ENCODE data around the gene RNF7. TPM values are rescaled to one million over a fixed set of nuclear protein-coding genes. Genes with fewer than 3 reads are reported as not detected.

Gene RNF7
- total and polyA plus RNA-seq, 4 donors, result 11.7 to 71.6 (median 28.9) TPM

DNA sequence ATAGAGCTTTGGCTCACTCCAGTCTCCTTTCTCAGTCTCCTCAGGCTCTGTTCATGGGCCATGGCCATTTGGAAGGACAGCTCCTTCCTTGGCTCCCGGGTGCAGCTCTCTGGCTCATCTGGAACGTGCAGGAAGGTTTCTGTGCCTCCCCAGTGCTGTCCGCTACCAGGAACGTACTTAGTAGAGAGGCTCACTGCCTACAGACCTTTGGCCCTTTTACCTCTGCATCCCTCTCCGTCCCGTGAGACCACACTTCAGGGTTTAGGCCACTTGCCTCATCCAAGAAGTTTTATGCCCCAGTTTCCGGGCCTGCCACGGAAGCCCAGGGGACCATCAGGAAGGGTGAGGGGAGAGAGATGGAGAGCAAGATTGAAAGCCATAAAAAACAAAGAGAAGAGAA, 46.0 kb downstream of the RNF7 start:
- Histone ChIP-seq H3K4me1 (ENCODE audit: control insufficient read depth in 4 of 4, insufficient read depth in 4 of 4, low read length in 3 of 4) (no peaks in the 10 kb centered on the region), H3K4me3 (ENCODE audit: low read depth in 1 of 3, low read length in 3 of 3) (no peak overlapping the region), H3K27ac (ENCODE audit: low read depth in 1 of 2, low read length in 2 of 2) (no peak overlapping the region), H3K9me3 (ENCODE audit: control insufficient read depth in 4 of 4, low read length in 3 of 4) (no peaks in the 10 kb centered on the region), H3K27me3 (ENCODE audit: control insufficient read depth in 4 of 4, insufficient read depth in 4 of 4, low read length in 3 of 4) (no peaks in the 10 kb centered on the region), H3K36me3 (ENCODE audit: control insufficient read depth in 4 of 4, insufficient read depth in 3 of 4, low read depth in 1 of 4, low read length in 3 of 4) (no peaks in the 10 kb centered on the region), H3K9ac (ENCODE audit: low read depth in 1 of 2, low read length in 2 of 2) (no peak overlapping the region)
- TF ChIP-seq, protein P1, sequence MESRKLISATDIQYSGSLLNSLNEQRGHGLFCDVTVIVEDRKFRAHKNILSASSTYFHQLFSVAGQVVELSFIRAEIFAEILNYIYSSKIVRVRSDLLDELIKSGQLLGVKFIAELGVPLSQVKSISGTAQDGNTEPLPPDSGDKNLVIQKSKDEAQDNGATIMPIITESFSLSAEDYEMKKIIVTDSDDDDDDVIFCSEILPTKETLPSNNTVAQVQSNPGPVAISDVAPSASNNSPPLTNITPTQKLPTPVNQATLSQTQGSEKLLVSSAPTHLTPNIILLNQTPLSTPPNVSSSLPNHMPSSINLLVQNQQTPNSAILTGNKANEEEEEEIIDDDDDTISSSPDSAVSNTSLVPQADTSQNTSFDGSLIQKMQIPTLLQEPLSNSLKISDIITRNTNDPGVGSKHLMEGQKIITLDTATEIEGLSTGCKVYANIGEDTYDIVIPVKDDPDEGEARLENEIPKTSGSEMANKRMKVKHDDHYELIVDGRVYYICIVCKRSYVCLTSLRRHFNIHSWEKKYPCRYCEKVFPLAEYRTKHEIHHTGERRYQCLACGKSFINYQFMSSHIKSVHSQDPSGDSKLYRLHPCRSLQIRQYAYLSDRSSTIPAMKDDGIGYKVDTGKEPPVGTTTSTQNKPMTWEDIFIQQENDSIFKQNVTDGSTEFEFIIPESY (IDR thresholded peaks at IDR 0.05), result no peak
- TF ChIP-seq RXRA (IDR thresholded peaks at IDR 0.05) (no peak), EGR1 (IDR thresholded peaks at IDR 0.05; ENCODE audit: low read depth in 2 of 2) (no peak), SP1 (IDR thresholded peaks at IDR 0.05) (no peak), YY1 (IDR thresholded peaks at IDR 0.05) (no peak), NR2F2 (IDR thresholded peaks at IDR 0.05) (no peak), HNF4G (IDR thresholded peaks at IDR 0.05) (no peak), FOXA1 (IDR thresholded peaks at IDR 0.05) (no peak)
- DNase-seq (ENCODE audit: low spot score), result no peak
- 77% methylated on average over 8 of the region's 8 CpGs for WGBS

DNA sequence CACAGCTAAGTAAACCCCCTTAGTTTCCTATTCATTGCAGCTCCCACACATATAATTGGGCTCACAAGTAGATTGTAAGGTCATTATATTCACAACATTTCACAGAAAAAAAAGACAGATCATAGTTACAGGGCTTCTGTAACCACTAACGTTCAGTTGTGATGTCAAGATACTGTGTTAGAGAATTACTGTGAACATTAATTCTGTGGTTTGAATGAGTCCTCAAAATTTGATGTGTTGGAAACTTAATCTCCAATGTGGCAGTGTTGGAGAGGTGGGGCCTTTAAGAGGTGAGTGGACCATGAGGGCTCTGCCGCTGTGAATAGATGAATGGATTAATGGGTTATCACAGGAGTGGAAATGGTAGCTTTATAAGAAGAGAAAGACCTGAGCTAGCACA, 46.4 kb downstream of the RNF7 start:
- H3K4me1 ChIP-seq (ENCODE audit: control insufficient read depth in 4 of 4, insufficient read depth in 4 of 4, low read length in 3 of 4), result no peaks in the 10 kb centered on the region
- no peaks in the 10 kb centered on the region for H3K27me3 ChIP-seq (ENCODE audit: control insufficient read depth in 4 of 4, insufficient read depth in 4 of 4, low read length in 3 of 4)
- no peak overlapping the region for H3K27ac ChIP-seq (ENCODE audit: low read depth in 1 of 2, low read length in 2 of 2)
- no peaks in the 10 kb centered on the region for H3K36me3 ChIP-seq (ENCODE audit: control insufficient read depth in 4 of 4, insufficient read depth in 3 of 4, low read depth in 1 of 4, low read length in 3 of 4)
- H3K4me3 ChIP-seq (ENCODE audit: low read depth in 1 of 3, low read length in 3 of 3), result no peak overlapping the region
- no peak for DNase-seq (ENCODE audit: low spot score)
- H3K9ac ChIP-seq (ENCODE audit: low read depth in 1 of 2, low read length in 2 of 2), result no peak overlapping the region
- no peaks in the 10 kb centered on the region for H3K9me3 ChIP-seq (ENCODE audit: control insufficient read depth in 4 of 4, low read length in 3 of 4)
- TF ChIP-seq FOXA2 (IDR thresholded peaks at IDR 0.05) (no peak), RAD21 (IDR thresholded peaks at IDR 0.05) (no peak), NR2F2 (IDR thresholded peaks at IDR 0.05) (no peak), RXRA (IDR thresholded peaks at IDR 0.05) (no peak), SP1 (IDR thresholded peaks at IDR 0.05) (no peak), JUND (IDR thresholded peaks at IDR 0.05) (no peak), HNF4G (IDR thresholded peaks at IDR 0.05) (no peak), GABPA (IDR thresholded peaks at IDR 0.05 in 1 of 2, conservative IDR thresholded peaks at IDR 0.05 in 1 of 2) (no peak), EGR1 (IDR thresholded peaks at IDR 0.05; ENCODE audit: low read depth in 2 of 2) (no peak)
- TF ChIP-seq, protein P2, sequence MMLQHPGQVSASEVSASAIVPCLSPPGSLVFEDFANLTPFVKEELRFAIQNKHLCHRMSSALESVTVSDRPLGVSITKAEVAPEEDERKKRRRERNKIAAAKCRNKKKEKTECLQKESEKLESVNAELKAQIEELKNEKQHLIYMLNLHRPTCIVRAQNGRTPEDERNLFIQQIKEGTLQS (IDR thresholded peaks at IDR 0.05), result no peak
- TF ChIP-seq, protein P3, sequence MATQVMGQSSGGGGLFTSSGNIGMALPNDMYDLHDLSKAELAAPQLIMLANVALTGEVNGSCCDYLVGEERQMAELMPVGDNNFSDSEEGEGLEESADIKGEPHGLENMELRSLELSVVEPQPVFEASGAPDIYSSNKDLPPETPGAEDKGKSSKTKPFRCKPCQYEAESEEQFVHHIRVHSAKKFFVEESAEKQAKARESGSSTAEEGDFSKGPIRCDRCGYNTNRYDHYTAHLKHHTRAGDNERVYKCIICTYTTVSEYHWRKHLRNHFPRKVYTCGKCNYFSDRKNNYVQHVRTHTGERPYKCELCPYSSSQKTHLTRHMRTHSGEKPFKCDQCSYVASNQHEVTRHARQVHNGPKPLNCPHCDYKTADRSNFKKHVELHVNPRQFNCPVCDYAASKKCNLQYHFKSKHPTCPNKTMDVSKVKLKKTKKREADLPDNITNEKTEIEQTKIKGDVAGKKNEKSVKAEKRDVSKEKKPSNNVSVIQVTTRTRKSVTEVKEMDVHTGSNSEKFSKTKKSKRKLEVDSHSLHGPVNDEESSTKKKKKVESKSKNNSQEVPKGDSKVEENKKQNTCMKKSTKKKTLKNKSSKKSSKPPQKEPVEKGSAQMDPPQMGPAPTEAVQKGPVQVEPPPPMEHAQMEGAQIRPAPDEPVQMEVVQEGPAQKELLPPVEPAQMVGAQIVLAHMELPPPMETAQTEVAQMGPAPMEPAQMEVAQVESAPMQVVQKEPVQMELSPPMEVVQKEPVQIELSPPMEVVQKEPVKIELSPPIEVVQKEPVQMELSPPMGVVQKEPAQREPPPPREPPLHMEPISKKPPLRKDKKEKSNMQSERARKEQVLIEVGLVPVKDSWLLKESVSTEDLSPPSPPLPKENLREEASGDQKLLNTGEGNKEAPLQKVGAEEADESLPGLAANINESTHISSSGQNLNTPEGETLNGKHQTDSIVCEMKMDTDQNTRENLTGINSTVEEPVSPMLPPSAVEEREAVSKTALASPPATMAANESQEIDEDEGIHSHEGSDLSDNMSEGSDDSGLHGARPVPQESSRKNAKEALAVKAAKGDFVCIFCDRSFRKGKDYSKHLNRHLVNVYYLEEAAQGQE (IDR thresholded peaks at IDR 0.05), result no peak
- TF ChIP-seq, protein P4, sequence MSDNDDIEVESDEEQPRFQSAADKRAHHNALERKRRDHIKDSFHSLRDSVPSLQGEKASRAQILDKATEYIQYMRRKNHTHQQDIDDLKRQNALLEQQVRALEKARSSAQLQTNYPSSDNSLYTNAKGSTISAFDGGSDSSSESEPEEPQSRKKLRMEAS (IDR thresholded peaks at IDR 0.05), result no peak
- TF ChIP-seq, protein P5, sequence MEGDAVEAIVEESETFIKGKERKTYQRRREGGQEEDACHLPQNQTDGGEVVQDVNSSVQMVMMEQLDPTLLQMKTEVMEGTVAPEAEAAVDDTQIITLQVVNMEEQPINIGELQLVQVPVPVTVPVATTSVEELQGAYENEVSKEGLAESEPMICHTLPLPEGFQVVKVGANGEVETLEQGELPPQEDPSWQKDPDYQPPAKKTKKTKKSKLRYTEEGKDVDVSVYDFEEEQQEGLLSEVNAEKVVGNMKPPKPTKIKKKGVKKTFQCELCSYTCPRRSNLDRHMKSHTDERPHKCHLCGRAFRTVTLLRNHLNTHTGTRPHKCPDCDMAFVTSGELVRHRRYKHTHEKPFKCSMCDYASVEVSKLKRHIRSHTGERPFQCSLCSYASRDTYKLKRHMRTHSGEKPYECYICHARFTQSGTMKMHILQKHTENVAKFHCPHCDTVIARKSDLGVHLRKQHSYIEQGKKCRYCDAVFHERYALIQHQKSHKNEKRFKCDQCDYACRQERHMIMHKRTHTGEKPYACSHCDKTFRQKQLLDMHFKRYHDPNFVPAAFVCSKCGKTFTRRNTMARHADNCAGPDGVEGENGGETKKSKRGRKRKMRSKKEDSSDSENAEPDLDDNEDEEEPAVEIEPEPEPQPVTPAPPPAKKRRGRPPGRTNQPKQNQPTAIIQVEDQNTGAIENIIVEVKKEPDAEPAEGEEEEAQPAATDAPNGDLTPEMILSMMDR (IDR thresholded peaks at IDR 0.05; ENCODE audit: low read depth, low read length, missing input control), result no peak
- 82% methylated on average over 2 of the region's 2 CpGs for WGBS
